Large intestine (tissue), 12 donors: Measurements from ENCODE around the gene EEF1AKMT4. TPM values are rescaled to one million over a fixed set of nuclear protein-coding genes. Genes with fewer than 3 reads are reported as not detected.

Experiments
- DNase-seq, 2 donors: peaks; one replicate each; pipeline versions ENCODE4 v3.0.0 to v3.0.0-alpha.2; 2013
- H3K27ac ChIP-seq: one replicate; pipeline ENCODE4 v1.5.1; 2013; ENCODE audit warnings: low read length
- H3K27me3 ChIP-seq: 2 replicates; pipeline ENCODE4 v1.6.1; 2013; ENCODE audit warnings: low read length; ENCODE audit not compliant: control insufficient read depth, insufficient read depth
- H3K36me3 ChIP-seq: 2 replicates; pipeline ENCODE4 v1.6.1; 2013; ENCODE audit warnings: low read length; ENCODE audit not compliant: control insufficient read depth, insufficient read depth
- H3K4me1 ChIP-seq: one replicate; pipeline ENCODE4 v1.6.1; 2013; ENCODE audit warnings: low read length; ENCODE audit not compliant: control insufficient read depth, insufficient read depth
- H3K4me3 ChIP-seq: one replicate; pipeline ENCODE4 v1.5.1; 2013; ENCODE audit warnings: low read length
- H3K9me3 ChIP-seq: one replicate; pipeline ENCODE4 v1.6.1; 2013; ENCODE audit warnings: mild to moderate bottlenecking, low read depth, low read length, moderate library complexity; ENCODE audit not compliant: control insufficient read depth
- WGBS: methylation state at CpG from one replicate; pipeline ENCODE4 v1.1.5; 2013; ENCODE audit warnings: low lambda C conversion rate; ENCODE audit not compliant: insufficient coverage; 5-methylcytosine and 5-hydroxymethylcytosine counted together
- long read RNA-seq, 11 donors: transcript quantifications; one replicate each; lab custom pipeline, GENCODE V29; 2026
- polyA plus RNA-seq: library from polyadenylated mRNA; unstranded; fragments of 120-200 nt; gene quantifications from one replicate; pipeline ENCODE4 v1.2.1, GENCODE V29; 2013

Gene EEF1AKMT4
- 5.3 TPM for polyA plus RNA-seq
- long read RNA-seq, donor 1, transcript EEF1AKMT4-201 (3 exons, 1,823 nt), result major isoform, 9 of 9 reads
- long read RNA-seq, donor 1, partial matches to known transcripts, result 0 of 9 reads
- long read RNA-seq, donor 1, other reads (novel, unspliced or antisense), result 0 of 9 reads
- long read RNA-seq, donor 2, transcript EEF1AKMT4-201 (3 exons, 1,823 nt), result major isoform, 13 of 21 reads
- long read RNA-seq, donor 2, partial matches to known transcripts, result 8 of 21 reads
- long read RNA-seq, donor 2, other reads (novel, unspliced or antisense), result 0 of 21 reads
- long read RNA-seq, donor 3, result 0 reads
- long read RNA-seq, donor 4, partial matches to known transcripts, result 0 of 2 reads
- long read RNA-seq, donor 4, other reads (novel, unspliced or antisense), result 0 of 2 reads
- long read RNA-seq, donor 5, partial matches to known transcripts, result 0 of 1 reads
- long read RNA-seq, donor 5, other reads (novel, unspliced or antisense), result 0 of 1 reads
- long read RNA-seq, donor 6, partial matches to known transcripts, result 0 of 3 reads
- long read RNA-seq, donor 6, other reads (novel, unspliced or antisense), result 0 of 3 reads
- long read RNA-seq, donor 7, partial matches to known transcripts, result 0 of 2 reads
- long read RNA-seq, donor 7, other reads (novel, unspliced or antisense), result 0 of 2 reads
- long read RNA-seq, donor 8, transcript EEF1AKMT4-201 (3 exons, 1,823 nt), result major isoform, 6 of 6 reads
- long read RNA-seq, donor 8, partial matches to known transcripts, result 0 of 6 reads
- long read RNA-seq, donor 8, other reads (novel, unspliced or antisense), result 0 of 6 reads
- long read RNA-seq, donor 9, transcript EEF1AKMT4-201 (3 exons, 1,823 nt), result major isoform, 7 of 7 reads
- long read RNA-seq, donor 9, partial matches to known transcripts, result 0 of 7 reads
- long read RNA-seq, donor 9, other reads (novel, unspliced or antisense), result 0 of 7 reads
- long read RNA-seq, donor 10, transcript EEF1AKMT4-201 (3 exons, 1,823 nt), result major isoform, 6 of 6 reads
- long read RNA-seq, donor 10, partial matches to known transcripts, result 0 of 6 reads
- long read RNA-seq, donor 10, other reads (novel, unspliced or antisense), result 0 of 6 reads
- long read RNA-seq, donor 11, partial matches to known transcripts, result 0 of 4 reads
- long read RNA-seq, donor 11, other reads (novel, unspliced or antisense), result 0 of 4 reads

GRCh38 chr3:184249412-184250166 lies at the start of gene EEF1AKMT4:
EEF1AKMT4 (plus strand) TSS chr3:184249672; CDS start chr3:184249695, 23 bp downstream.
- Histone ChIP-seq H3K27ac (peak within 1 kb of the TSS; percentile 83), H3K36me3 (peaks cover 11% of the 10 kb centered on the region), H3K4me3 (peak within 1 kb of the TSS; percentile 75), H3K27me3 (no peaks in the 10 kb centered on the region), H3K9me3 (no peaks in the 10 kb centered on the region), H3K4me1 (no peaks in the 10 kb centered on the region)
- WGBS, result no CpG with 5 or more reads among the region's 54 CpGs
- DNase-seq, result peak; percentile 97 to 98

GRCh38 chr3:184200825-184201224 lies 48.6 kb upstream of the EEF1AKMT4 start:
- Histone ChIP-seq H3K9me3 (no peaks in the 10 kb centered on the region), H3K36me3 (peaks cover under 1% of the 10 kb centered on the region), H3K27ac (no peak overlapping the region), H3K27me3 (peaks cover 3% of the 10 kb centered on the region), H3K4me1 (no peaks in the 10 kb centered on the region), H3K4me3 (no peak overlapping the region)
- DNase-seq, result no peak

- Histone ChIP-seq H3K27me3 (peaks cover 14% of the 10 kb centered on the region), H3K4me1 (no peaks in the 10 kb centered on the region), H3K27ac (no peak overlapping the region), H3K36me3 (no peaks in the 10 kb centered on the region), H3K4me3 (no peak overlapping the region), H3K9me3 (no peaks in the 10 kb centered on the region)
- no peak for DNase-seq
- 79% methylated on average over 2 of the region's 8 CpGs for WGBS
Observed at GRCh38 chr3:184203526-184203925, 45.9 kb upstream of the EEF1AKMT4 start.

GRCh38 chr3:184209146-184209923 lies 40.1 kb upstream of the EEF1AKMT4 start:
- 50% methylated on average over 1 of the region's 11 CpGs for whole genome bisulfite sequencing
- no peak for DNase-seq

GRCh38 chr3:184211297-184211696 lies 38.2 kb upstream of the EEF1AKMT4 start:
- DNase-seq, result no peak
- 86% methylated on average over 1 of the region's 5 CpGs for WGBS
- no peaks in the 10 kb centered on the region for H3K36me3 ChIP-seq
- H3K4me3 ChIP-seq, result no peak overlapping the region
- no peaks in the 10 kb centered on the region for H3K4me1 ChIP-seq
- H3K27me3 ChIP-seq, result peaks cover 6% of the 10 kb centered on the region
- no peak overlapping the region for H3K27ac ChIP-seq
- no peaks in the 10 kb centered on the region for H3K9me3 ChIP-seq

More at GRCh38 chr3:184209146-184209923, 40.1 kb upstream of the EEF1AKMT4 start:
- no peaks in the 10 kb centered on the region for H3K9me3 ChIP-seq
- peaks cover 14% of the 10 kb centered on the region for H3K27me3 ChIP-seq
- H3K4me3 ChIP-seq, result no peak overlapping the region
- H3K4me1 ChIP-seq, result no peaks in the 10 kb centered on the region
- no peaks in the 10 kb centered on the region for H3K36me3 ChIP-seq
- H3K27ac ChIP-seq, result no peak overlapping the region

GRCh38 chr3:184211718-184212117 lies 37.8 kb upstream of the EEF1AKMT4 start:
- WGBS, result 93% methylated on average over 2 of the region's 5 CpGs
- Histone ChIP-seq H3K36me3 (no peaks in the 10 kb centered on the region), H3K4me3 (no peak overlapping the region), H3K4me1 (no peaks in the 10 kb centered on the region), H3K9me3 (no peaks in the 10 kb centered on the region), H3K27ac (no peak overlapping the region), H3K27me3 (peaks cover 3% of the 10 kb centered on the region)
- no peak for DNase-seq

- no peak overlapping the region for H3K4me3 ChIP-seq
- no peaks in the 10 kb centered on the region for H3K9me3 ChIP-seq
- H3K4me1 ChIP-seq, result no peaks in the 10 kb centered on the region
- no peak for DNase-seq
- WGBS, result 75% methylated on average over 1 of the region's 4 CpGs
- peaks cover 2% of the 10 kb centered on the region for H3K27me3 ChIP-seq
- no peak overlapping the region for H3K27ac ChIP-seq
- H3K36me3 ChIP-seq, result no peaks in the 10 kb centered on the region
Observed at GRCh38 chr3:184218814-184219213, 30.7 kb upstream of the EEF1AKMT4 start.

- H3K9me3 ChIP-seq, result no peaks in the 10 kb centered on the region
- H3K36me3 ChIP-seq, result no peaks in the 10 kb centered on the region
- no peak overlapping the region for H3K27ac ChIP-seq
- H3K27me3 ChIP-seq, result peaks cover 8% of the 10 kb centered on the region
- WGBS, result no CpG with 5 or more reads among the region's 3 CpGs
- DNase-seq, result no peak
- no peak overlapping the region for H3K4me3 ChIP-seq
- H3K4me1 ChIP-seq, result no peaks in the 10 kb centered on the region
Observed at GRCh38 chr3:184222521-184222920, 27.0 kb upstream of the EEF1AKMT4 start.

GRCh38 chr3:184223946-184224345 lies 25.5 kb upstream of the EEF1AKMT4 start:
- WGBS, result no CpG with 5 or more reads among the region's 3 CpGs
- H3K27me3 ChIP-seq, result peaks cover 20% of the 10 kb centered on the region
- no peaks in the 10 kb centered on the region for H3K4me1 ChIP-seq
- no peaks in the 10 kb centered on the region for H3K9me3 ChIP-seq
- H3K36me3 ChIP-seq, result no peaks in the 10 kb centered on the region
- no peak overlapping the region for H3K27ac ChIP-seq
- H3K4me3 ChIP-seq, result no peak overlapping the region
- DNase-seq, result no peak
